GM11168 (cell line): Measurements from ENCODE around the gene ZNF624.

ENCODE experiments used
- in situ Hi-C: fragments of 300-500 bp; cut with MboI; formaldehyde crosslinking; loops from one replicate; pipeline ENCODE4 v1.12.0; 2022; ENCODE audit warnings: low sequenced_read_pairs; ENCODE audit not compliant: unreplicated experiment

Gene ZNF624

GRCh38 chr17:16599537-16599936 lies 54.1 kb downstream of the ZNF624 start:
- in situ Hi-C loops, result no loop called here

- in situ Hi-C loops, result no loop called here
These were observed 60.1 kb downstream of the ZNF624 start for GRCh38 chr17:16593356-16594102.

GRCh38 chr17:16589097-16589969 lies 64.3 kb downstream of the ZNF624 start:
- in situ Hi-C loops, result no loop called here

- in situ Hi-C loops, result no loop called here
These were observed 67.9 kb downstream of the ZNF624 start for GRCh38 chr17:16585796-16586195.

- in situ Hi-C loops, result no loop called here
These were observed 69.2 kb downstream of the ZNF624 start for GRCh38 chr17:16584273-16584995.

- in situ Hi-C loops, result no loop called here
These were observed 69.9 kb downstream of the ZNF624 start for GRCh38 chr17:16583781-16584180.

GRCh38 chr17:16573466-16573865 lies 80.2 kb downstream of the ZNF624 start:
- in situ Hi-C loops, result no loop called here
